GM18870 (cell line): ENCODE data around the gene DTX3.

ENCODE experiments used
- ATAC-seq: cut with Tn5 transposase; IDR thresholded peaks from one replicate; pipeline ENCODE4 v1.9.1; 2021; ENCODE audit warnings: moderate library complexity; ENCODE audit not compliant: unreplicated experiment

Gene DTX3

GRCh38 chr12:57619434-57620244 is 15.0 kb downstream of the DTX3 start:
- ATAC-seq: no peak

GRCh38 chr12:57620245-57620935 is 15.8 kb downstream of the DTX3 start:
- ATAC-seq: no peak

- no peak for ATAC-seq
Measured at GRCh38 chr12:57620936-57621496, 16.4 kb downstream of the DTX3 start.

GRCh38 chr12:57621497-57622292 is 17.1 kb downstream of the DTX3 start:
- ATAC-seq: no peak

GRCh38 chr12:57622293-57623245 is 17.9 kb downstream of the DTX3 start:
- no peak for ATAC-seq

GRCh38 chr12:57623385-57623784 is 18.8 kb downstream of the DTX3 start:
- no peak for ATAC-seq

GRCh38 chr12:57623811-57624390 is 19.3 kb downstream of the DTX3 start:
- ATAC-seq: no peak

- ATAC-seq: no peak
Measured at GRCh38 chr12:57624441-57625220, 20.0 kb downstream of the DTX3 start.

GRCh38 chr12:57625261-57626032 is 20.8 kb downstream of the DTX3 start:
- no peak for ATAC-seq

- no peak for ATAC-seq
Measured at GRCh38 chr12:57626111-57626920, 21.7 kb downstream of the DTX3 start.

- ATAC-seq: no peak
Measured at GRCh38 chr12:57626921-57627445, 22.4 kb downstream of the DTX3 start.

- ATAC-seq: no peak
Measured at GRCh38 chr12:57627501-57628279, 23.1 kb downstream of the DTX3 start.

- ATAC-seq: no peak
Measured at GRCh38 chr12:57628280-57629191, 23.9 kb downstream of the DTX3 start.

GRCh38 chr12:57629897-57630471 is 25.4 kb downstream of the DTX3 start:
- no peak for ATAC-seq

GRCh38 chr12:57630891-57631433 is 26.3 kb downstream of the DTX3 start:
- no peak for ATAC-seq
